ENCODE measurements around the gene TMEM167A. TPM values are rescaled to one million over a fixed set of nuclear protein-coding genes. Genes with fewer than 3 reads are reported as not detected.

TMEM167A gene
- total RNA-seq, 1 experiment from 2014 or later = 139 TPM

DNA sequence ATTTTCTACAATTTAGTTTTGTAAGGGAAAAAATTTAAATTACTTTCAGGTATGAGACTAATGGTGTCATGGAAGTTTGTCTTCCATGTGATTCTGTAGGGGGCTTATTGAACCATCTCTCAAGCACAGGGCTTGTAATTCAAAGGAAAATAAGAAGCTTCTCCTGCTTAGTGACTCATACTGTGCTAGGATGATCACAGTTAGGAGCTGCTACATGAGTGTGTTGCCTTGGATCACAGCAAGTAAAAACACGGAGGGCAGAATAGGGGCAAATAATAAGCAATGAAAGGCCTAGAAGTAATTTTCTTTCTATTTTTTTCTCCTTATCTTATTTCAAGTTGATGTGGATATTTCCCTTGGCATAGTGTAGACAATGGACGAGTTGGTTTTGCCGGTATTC, 28.9 kb downstream of the TMEM167A start:
- Histone ChIP-seq H2AFZ (ENCODE audit: low read length) (no peak overlapping the region), H4K5ac (ENCODE audit: insufficient read length, low read depth, low read length) (no peak overlapping the region), H3K56ac (ENCODE audit: insufficient read length, low read depth, low read length) (no peak overlapping the region), H3K79me2 (ENCODE audit: insufficient read depth, low read length) (no peaks in the 10 kb centered on the region), H2BK20ac (ENCODE audit: low read depth, low read length, poor library complexity, severe bottlenecking) (no peak overlapping the region), H3K9ac (ENCODE audit: extremely low read depth, insufficient read length, low read length) (no peak overlapping the region), H3K27ac (ENCODE audit: insufficient read length, low read depth, low read length) (no peak overlapping the region), H2BK120ac (ENCODE audit: low read depth, low read length, poor library complexity, severe bottlenecking) (no peak overlapping the region), H3K14ac (ENCODE audit: insufficient read depth, low read length) (no peak overlapping the region), H4K91ac (ENCODE audit: insufficient read length, low read depth, low read length) (no peak overlapping the region), H4K8ac (replicated peaks; ENCODE audit: insufficient read length, low read depth, low read length) (no peak overlapping the region), H2BK5ac (ENCODE audit: insufficient read length, low read length) (no peak overlapping the region), H3K18ac (ENCODE audit: insufficient read length, low read depth, low read length) (no peak overlapping the region), H3K4me2 (ENCODE audit: insufficient read depth, insufficient read length, low read length) (no peak overlapping the region), H3K23me2 (ENCODE audit: insufficient read length, low read depth, low read length, poor library complexity, severe bottlenecking) (no peaks in the 10 kb centered on the region), H3T11ph (ENCODE audit: low read length) (no peak overlapping the region), H3K4ac (ENCODE audit: low read depth, low read length) (no peak overlapping the region), H3K4me1 (ENCODE audit: insufficient read depth, low read length) (no peaks in the 10 kb centered on the region), H3K27me3 (ENCODE audit: insufficient read depth, low read length) (no peaks in the 10 kb centered on the region), H2AK5ac (ENCODE audit: insufficient read length, low read length) (no peak overlapping the region), H2BK12ac (ENCODE audit: insufficient read length, low read depth, low read length) (no peak overlapping the region), H3K9me3 (ENCODE audit: control insufficient read depth, low read depth, low read length) (no peaks in the 10 kb centered on the region), H4K20me1 (ENCODE audit: control insufficient read depth, insufficient read depth, insufficient read length) (no peaks in the 10 kb centered on the region), H3K23ac (ENCODE audit: insufficient read length, low read depth, low read length) (no peak overlapping the region), H2BK15ac (ENCODE audit: low read depth, low read length) (no peak overlapping the region), H3K79me1 (ENCODE audit: insufficient read depth, low read depth, low read length, poor library complexity, severe bottlenecking) (no peaks in the 10 kb centered on the region)
- peaks cover 3 to 4% of the 10 kb centered on the region in 2 experiments; a peak in 2 of 4 replicates for H3K4me1 Mint-ChIP-seq
- H3K27ac Mint-ChIP-seq = no peak overlapping the region
- H3K27me3 Mint-ChIP-seq (ENCODE audit: low read depth) = no peaks in the 10 kb centered on the region
- H3K36me3 Mint-ChIP-seq (ENCODE audit: insufficient read depth in 1 of 3, low read depth in 3 of 3) = peaks cover 3 to 8% (median 5%) of the 10 kb centered on the region in 3 experiments; a peak in 5 of 7 replicates
- H3K9me3 Mint-ChIP-seq = no peaks in the 10 kb centered on the region
- no peak for DNase-seq
- TF ChIP-seq, protein P1, sequence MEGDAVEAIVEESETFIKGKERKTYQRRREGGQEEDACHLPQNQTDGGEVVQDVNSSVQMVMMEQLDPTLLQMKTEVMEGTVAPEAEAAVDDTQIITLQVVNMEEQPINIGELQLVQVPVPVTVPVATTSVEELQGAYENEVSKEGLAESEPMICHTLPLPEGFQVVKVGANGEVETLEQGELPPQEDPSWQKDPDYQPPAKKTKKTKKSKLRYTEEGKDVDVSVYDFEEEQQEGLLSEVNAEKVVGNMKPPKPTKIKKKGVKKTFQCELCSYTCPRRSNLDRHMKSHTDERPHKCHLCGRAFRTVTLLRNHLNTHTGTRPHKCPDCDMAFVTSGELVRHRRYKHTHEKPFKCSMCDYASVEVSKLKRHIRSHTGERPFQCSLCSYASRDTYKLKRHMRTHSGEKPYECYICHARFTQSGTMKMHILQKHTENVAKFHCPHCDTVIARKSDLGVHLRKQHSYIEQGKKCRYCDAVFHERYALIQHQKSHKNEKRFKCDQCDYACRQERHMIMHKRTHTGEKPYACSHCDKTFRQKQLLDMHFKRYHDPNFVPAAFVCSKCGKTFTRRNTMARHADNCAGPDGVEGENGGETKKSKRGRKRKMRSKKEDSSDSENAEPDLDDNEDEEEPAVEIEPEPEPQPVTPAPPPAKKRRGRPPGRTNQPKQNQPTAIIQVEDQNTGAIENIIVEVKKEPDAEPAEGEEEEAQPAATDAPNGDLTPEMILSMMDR (conservative IDR thresholded peaks at IDR 0.05) = no peak
- H3K4me3 Mint-ChIP-seq = no peak overlapping the region
- no CpG with 5 or more reads among the region's 3 CpGs for WGBS (ENCODE audit: extremely low coverage, insufficient read length, low lambda C conversion rate)
